Measurements from ENCODE around the gene FBXO41. TPM values are rescaled to one million over a fixed set of nuclear protein-coding genes. Genes with fewer than 3 reads are reported as not detected.
A peak's percentile ranks its signal among the peaks of the same experiment; 100 is the strongest.

Gene FBXO41
- total RNA-seq, 1 donor from 2014 or later: 1.6 TPM

DNA sequence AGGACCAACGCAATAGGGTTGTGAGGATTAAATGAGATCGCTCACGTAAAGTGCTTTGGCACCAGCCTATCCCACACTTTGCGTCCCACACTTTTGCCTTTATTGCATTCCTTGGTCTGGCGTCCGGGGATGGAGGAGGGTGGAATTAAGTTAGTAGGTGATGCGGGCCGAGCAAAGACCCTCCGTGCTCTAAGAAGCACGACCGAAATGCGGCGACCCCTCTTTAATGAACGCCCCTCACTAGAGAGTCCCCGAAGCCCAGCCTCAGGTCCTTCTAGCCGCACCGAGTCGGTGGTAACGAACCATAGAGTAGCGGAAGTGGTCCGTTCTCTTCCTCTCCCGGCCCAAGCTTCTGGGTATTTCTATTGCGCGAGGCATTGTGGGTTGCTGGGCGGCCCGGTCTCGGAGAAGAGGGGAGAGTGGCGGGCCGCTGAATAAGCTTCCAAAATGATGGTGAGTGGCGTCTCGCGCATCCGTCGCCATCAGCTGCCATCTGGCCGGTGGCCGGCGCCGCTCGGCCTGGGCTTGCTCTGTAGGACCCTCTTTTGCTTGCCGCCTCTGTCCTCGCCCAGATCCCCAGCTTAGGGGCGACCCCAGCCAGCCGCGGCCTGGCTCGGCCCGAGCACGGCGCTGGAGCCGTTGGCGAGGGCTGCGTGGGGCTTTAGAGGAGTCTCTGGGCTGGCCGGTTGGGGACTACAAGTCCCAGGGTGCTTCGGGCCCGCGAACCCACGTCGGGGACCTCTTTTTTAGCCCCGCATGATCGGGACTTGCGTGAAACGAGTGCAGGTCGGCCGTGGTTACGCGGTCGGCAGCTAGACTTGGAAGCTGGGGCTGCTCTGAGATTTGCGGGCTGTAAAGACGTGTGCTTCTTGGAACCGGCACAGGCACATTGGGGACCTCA, 50.1 kb downstream of the FBXO41 start, which contains the start of gene CCT7:
TSS of gene CCT7 (plus strand) at position 377 of the 901 bp plus-strand sequence. CDS start at position 448, 71 bp downstream.
- FAIRE-seq: no peak
- DNase-seq (ENCODE audit: low read depth): peak; percentile 78
- Histone ChIP-seq H3K4me3 (ENCODE audit: low read depth, low read length) (peak within 1 kb of the TSS; percentile 65), H3K36me3 (ENCODE audit: control insufficient read depth, insufficient read depth, low read length) (no peaks in the 10 kb centered on the region), H3K27me3 (ENCODE audit: control insufficient read depth, insufficient read depth, low read length) (no peaks in the 10 kb centered on the region)
- TF ChIP-seq CTCF (IDR thresholded peaks at IDR 0.05; ENCODE audit: insufficient read depth, low read length, severe bottlenecking): no peak

GRCh38 chr2:73233154-73233931, 50.9 kb downstream of the FBXO41 start, which contains the start of gene PRADC1:
Gene PRADC1 (minus strand): TSS chr2:73233239. CDS start chr2:73233160, 79 bp downstream.
- H3K27me3 ChIP-seq (ENCODE audit: control insufficient read depth, insufficient read depth, low read length): no peaks in the 10 kb centered on the region
- H3K36me3 ChIP-seq (ENCODE audit: control insufficient read depth, insufficient read depth, low read length): no peaks in the 10 kb centered on the region
- H3K4me3 ChIP-seq (ENCODE audit: low read depth, low read length): peak within 1 kb of the TSS; percentile 65
- FAIRE-seq (no peak), DNase-seq (ENCODE audit: low read depth) (peak; percentile 99)
- TF ChIP-seq CTCF (IDR thresholded peaks at IDR 0.05; ENCODE audit: insufficient read depth, low read length, severe bottlenecking): no peak

DNA sequence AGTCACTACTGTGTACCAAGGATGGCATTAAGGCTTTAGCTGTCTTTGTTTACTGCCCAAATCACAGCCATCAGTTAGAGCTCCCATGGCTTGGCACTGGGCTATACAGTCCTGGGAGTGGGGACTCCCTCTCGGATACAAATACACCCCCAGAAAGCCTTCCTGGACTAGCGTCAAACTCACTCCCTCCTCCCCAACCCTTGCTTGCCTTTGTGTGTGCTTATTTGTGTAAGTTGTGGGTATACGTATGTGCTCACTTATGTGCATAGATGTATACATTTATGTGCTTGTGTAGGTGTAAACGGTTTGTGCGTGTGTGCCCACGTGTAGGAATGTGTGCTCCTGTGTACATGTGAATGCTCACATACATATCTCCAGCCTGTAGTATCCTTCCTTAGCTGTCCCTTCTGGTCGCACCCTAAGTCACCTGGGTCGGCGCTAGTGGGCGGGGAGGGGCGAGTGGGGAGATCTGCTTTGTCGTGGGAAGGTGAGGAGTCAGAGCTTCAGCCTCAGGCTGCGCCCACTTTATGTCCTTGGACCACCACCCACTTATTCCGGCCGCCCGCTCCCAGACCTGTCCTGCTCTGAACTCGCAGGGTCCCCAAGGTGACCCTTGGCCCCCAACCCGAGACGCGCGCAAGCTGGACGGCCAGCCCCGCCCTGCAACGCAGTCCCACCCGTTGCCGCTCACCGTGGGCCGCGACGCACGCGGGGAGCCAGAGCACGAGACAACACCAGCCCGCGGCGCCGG, 51.7 kb downstream of the FBXO41 start:
- DNase-seq (ENCODE audit: low read depth) (peak; percentile 15), FAIRE-seq (no peak)
- TF ChIP-seq CTCF (IDR thresholded peaks at IDR 0.05; ENCODE audit: insufficient read depth, low read length, severe bottlenecking): peak; percentile 4
- no peaks in the 10 kb centered on the region for H3K36me3 ChIP-seq (ENCODE audit: control insufficient read depth, insufficient read depth, low read length)
- H3K4me3 ChIP-seq (ENCODE audit: low read depth, low read length): peak overlapping the region; percentile 65
- H3K27me3 ChIP-seq (ENCODE audit: control insufficient read depth, insufficient read depth, low read length): no peaks in the 10 kb centered on the region

DNA sequence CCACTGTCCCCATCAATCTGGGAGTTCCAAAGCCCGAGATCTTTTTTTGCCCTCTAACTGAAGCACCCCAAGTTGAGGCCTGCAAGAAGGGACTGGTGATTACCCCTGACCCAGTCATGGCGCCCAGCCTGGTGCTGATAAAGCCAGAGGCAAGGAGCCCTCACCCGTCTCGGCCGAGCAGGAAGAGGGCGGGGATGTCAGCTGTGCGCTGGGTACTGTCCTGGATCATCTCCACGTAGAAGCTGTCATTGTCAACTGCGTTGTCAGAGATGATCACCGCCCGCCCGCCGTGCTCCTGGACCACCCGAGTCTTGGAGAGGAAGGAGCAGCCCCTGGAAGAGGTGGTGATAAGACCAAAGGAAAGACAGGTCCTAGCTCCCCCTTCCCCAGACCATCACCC, 55.6 kb downstream of the FBXO41 start:
- Histone ChIP-seq H3K4me3 (ENCODE audit: low read depth, low read length) (no peak overlapping the region), H3K27me3 (ENCODE audit: control insufficient read depth, insufficient read depth, low read length) (no peaks in the 10 kb centered on the region), H3K36me3 (ENCODE audit: control insufficient read depth, insufficient read depth, low read length) (peaks cover 5% of the 10 kb centered on the region)
- DNase-seq (ENCODE audit: low read depth) (no peak), FAIRE-seq (no peak)
- no peak for TF ChIP-seq CTCF (IDR thresholded peaks at IDR 0.05; ENCODE audit: insufficient read depth, low read length, severe bottlenecking)

DNA sequence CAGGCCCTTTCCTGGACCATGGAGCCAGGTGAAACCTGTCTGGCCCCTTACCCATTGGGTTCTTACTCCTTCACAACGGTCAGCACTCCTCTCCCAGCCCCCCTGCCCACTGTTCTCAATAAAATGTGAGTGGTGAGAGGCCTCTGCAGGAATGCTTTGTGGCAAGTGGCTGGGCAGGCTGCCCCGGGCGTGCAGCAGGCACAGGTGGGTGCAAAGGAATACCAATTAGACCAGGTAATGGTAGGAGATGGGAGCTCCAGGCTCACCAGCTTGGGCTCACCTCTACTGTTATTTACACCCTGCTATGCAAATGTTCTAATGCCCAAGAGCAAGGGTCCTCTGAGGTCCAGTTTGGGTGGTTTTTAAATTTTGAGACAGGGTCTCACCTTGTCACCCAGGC, 57.2 kb downstream of the FBXO41 start:
- TF ChIP-seq CTCF (IDR thresholded peaks at IDR 0.05; ENCODE audit: insufficient read depth, low read length, severe bottlenecking): no peak
- Histone ChIP-seq H3K4me3 (ENCODE audit: low read depth, low read length) (no peak overlapping the region), H3K36me3 (ENCODE audit: control insufficient read depth, insufficient read depth, low read length) (peaks cover 9% of the 10 kb centered on the region), H3K27me3 (ENCODE audit: control insufficient read depth, insufficient read depth, low read length) (no peaks in the 10 kb centered on the region)
- FAIRE-seq (no peak), DNase-seq (ENCODE audit: low read depth) (no peak)
